GM12878 (cell line): Measurements from ENCODE around the gene APCDD1L. TPM values are rescaled to one million over a fixed set of nuclear protein-coding genes. Genes with fewer than 3 reads are reported as not detected.

Source experiments
- ATAC-seq: fragments of 200-7000 bp; cut with Tn5 transposase; 3 replicates; pipeline ENCODE4 v1.9.1; 2020; ENCODE audit warnings: mild to moderate bottlenecking, moderate library complexity
- BruUV-seq: library from RNA; stranded (reverse); fragments of 400-500 nt; replicated peaks from 2 replicates; lab custom pipeline; 2021; lab: Mats Ljungman, UMichigan
- CTCF ChIA-PET: fragments of 300-600 bp; sonication (Branson Sonifier 250); formaldehyde crosslinking; extraction: SDS; loops from one replicate; lab custom pipeline; 2021; ENCODE audit warnings: inconsistent platforms; lab: Yijun Ruan, JAX
- POLR2A ChIA-PET: fragments of 350-600 bp; formaldehyde crosslinking; extraction: SDS; loops from one replicate; lab custom pipeline; 2021; ENCODE audit warnings: inconsistent platforms; lab: Charles Lee
- RAD21 ChIA-PET: fragments of 300-600 bp; sonication (Branson Sonifier 250); formaldehyde crosslinking; loops from one replicate; lab custom pipeline; 2023; ENCODE audit warnings: antibody characterized with exemption; ENCODE audit not compliant: unreplicated experiment; lab: Charles Lee
- SMC1A ChIA-PET: fragments of 300-600 bp; sonication (Branson Sonifier 250); formaldehyde crosslinking; loops from one replicate; lab custom pipeline; 2023; ENCODE audit not compliant: unreplicated experiment, uncharacterized antibody; lab: Charles Lee
- DNase-seq: peaks from one replicate; pipeline ENCODE4 v3.0.0-alpha.2; 2011; ENCODE audit warnings: low read depth, low spot score
- FAIRE-seq: peaks from 3 replicates; lab custom pipeline; 2011; peaks lifted over from hg19 to GRCh38; lab: Jason Lieb, UNC
- H2AFZ ChIP-seq: 2 replicates; pipeline ENCODE4 v1.6.0; 2011; ENCODE audit warnings: low read depth, low read length, control low read depth; ENCODE audit not compliant: control insufficient read depth
- H3K27ac ChIP-seq: 2 replicates; pipeline ENCODE4 v1.5.1; 2011; ENCODE audit warnings: control low read depth; ENCODE audit not compliant: control insufficient read depth, insufficient read depth
- H3K27me3 ChIP-seq, 2 experiments: replicated peaks in 1 of 2; 2 replicates each; pipeline versions ENCODE4 v1.6.0 to v1.6.1; 2011; ENCODE audit warnings: low read length in 1 of 2; ENCODE audit not compliant: control insufficient read depth in 2 of 2, insufficient read depth in 2 of 2
- H3K36me3 ChIP-seq, 2 experiments: 2 replicates each; pipeline ENCODE4 v1.5.1; 2011; ENCODE audit warnings: low read length in 1 of 2; ENCODE audit not compliant: control insufficient read depth in 2 of 2, insufficient read depth in 2 of 2
- H3K4me1 ChIP-seq: 2 replicates; pipeline ENCODE4 v1.6.1; 2011; ENCODE audit warnings: mild to moderate bottlenecking, low read length, moderate library complexity, mixed read lengths; ENCODE audit not compliant: control insufficient read depth, insufficient read depth
- H3K4me2 ChIP-seq: 2 replicates; pipeline ENCODE4 v1.6.0; 2011; ENCODE audit warnings: control low read depth; ENCODE audit not compliant: control insufficient read depth, insufficient read depth
- H3K4me3 ChIP-seq: fragments of 200-600 bp; sonication (generic); 2 replicates; pipeline ENCODE4 v1.5.1; 2016
- H3K79me2 ChIP-seq: 2 replicates; pipeline ENCODE4 v1.6.0; 2011; ENCODE audit warnings: low read length; ENCODE audit not compliant: control insufficient read depth, insufficient read depth
- H3K9ac ChIP-seq: 2 replicates; pipeline ENCODE4 v1.8.0; 2011; ENCODE audit warnings: low read length, control low read depth, mixed read lengths; ENCODE audit not compliant: control insufficient read depth, insufficient read depth
- H3K9me3 ChIP-seq: replicated peaks from 3 replicates; pipeline ENCODE4 v1.5.1; 2011; ENCODE audit warnings: mild to moderate bottlenecking, low read length; ENCODE audit not compliant: control insufficient read depth, insufficient read depth
- H4K20me1 ChIP-seq: 2 replicates; pipeline ENCODE4 v1.6.0; 2011; ENCODE audit not compliant: control insufficient read depth, insufficient read depth
- CEBPB ChIP-seq, 2 experiments: fragments of 150-350 bp in 1 of 2; IDR thresholded peaks; 2 replicates each; pipeline ENCODE4 v1.6.1; 2012 to 2014; ENCODE audit warnings: low read depth in 2 of 2, low read length in 2 of 2, borderline replicate concordance in 1 of 2, inconsistent platforms in 1 of 2
- CTCF ChIP-seq, 3 experiments: IDR thresholded peaks in 2 of 3; conservative IDR thresholded peaks in 1 of 3; 2 replicates each; pipeline ENCODE4 v1.5.1; 2011; ENCODE audit warnings: low read depth in 3 of 3, low read length in 3 of 3, mild to moderate bottlenecking in 3 of 3, control low read depth in 2 of 3, moderate library complexity in 2 of 3, inconsistent platforms in 1 of 3, mixed read lengths in 1 of 3; ENCODE audit not compliant: control insufficient read depth in 2 of 3, insufficient read depth in 1 of 3; ENCODE audit errors: extremely low read depth in 1 of 3
- ESRRA ChIP-seq: IDR thresholded peaks from 2 replicates; pipeline ENCODE4 v1.6.1; 2012; ENCODE audit warnings: mild to moderate bottlenecking, low read length, improper control_type of control experiment
- IKZF2 ChIP-seq, 2 experiments: fragments of 450-650 bp; IDR thresholded peaks; 2 replicates each; pipeline ENCODE4 v1.6.1; 2017; ENCODE audit warnings: mild to moderate bottlenecking in 2 of 2, moderate library complexity in 2 of 2
- KLF5 ChIP-seq: fragments of 450-650 bp; IDR thresholded peaks from 2 replicates; pipeline ENCODE4 v1.6.1; 2014; ENCODE audit warnings: mild to moderate bottlenecking; ENCODE audit not compliant: partially characterized antibody
- NBN ChIP-seq: fragments of 450-650 bp; IDR thresholded peaks from 2 replicates; pipeline ENCODE4 v1.6.1; 2016
- NFIC ChIP-seq: IDR thresholded peaks from 2 replicates; pipeline ENCODE4 v1.6.1; 2012; ENCODE audit warnings: low read depth, mild to moderate bottlenecking, inconsistent platforms, low read length, moderate library complexity
- NFYB ChIP-seq: IDR thresholded peaks from 2 replicates; pipeline ENCODE4 v1.6.1; 2011; ENCODE audit warnings: low read depth, mild to moderate bottlenecking, low read length, improper control_type of control experiment, moderate library complexity; ENCODE audit not compliant: insufficient read depth
- NR2C2 ChIP-seq: IDR thresholded peaks from 2 replicates; pipeline ENCODE4 v1.6.1; 2011; ENCODE audit warnings: borderline replicate concordance, low read depth; ENCODE audit not compliant: control insufficient read depth, insufficient read length
- POLR2A ChIP-seq: IDR thresholded peaks from 2 replicates; pipeline ENCODE4 v1.6.1; 2011; ENCODE audit warnings: low read depth, mild to moderate bottlenecking, low read length
- POLR2AphosphoS5 ChIP-seq: IDR thresholded peaks from 2 replicates; pipeline ENCODE4 v1.6.1; 2011; ENCODE audit warnings: mild to moderate bottlenecking, low read length, inconsistent platforms
- RCOR1 ChIP-seq: conservative IDR thresholded peaks from 2 replicates; pipeline ENCODE4 v1.6.1; 2012; ENCODE audit warnings: low read depth, low read length, improper control_type of control experiment
- STAT3 ChIP-seq: IDR thresholded peaks from 2 replicates; pipeline ENCODE4 v1.6.1; 2011; ENCODE audit warnings: low read depth, low read length, improper control_type of control experiment
- ZNF217 ChIP-seq: fragments of 450-650 bp; IDR thresholded peaks from 2 replicates; pipeline ENCODE4 v1.6.1; 2017; ENCODE audit warnings: antibody characterized with exemption, mild to moderate bottlenecking
- ZNF592 ChIP-seq: fragments of 450-650 bp; IDR thresholded peaks from 2 replicates; pipeline ENCODE4 v1.6.1; 2017; ENCODE audit warnings: mild to moderate bottlenecking, moderate library complexity
- ZSCAN29 ChIP-seq: fragments of 450-650 bp; IDR thresholded peaks from 2 replicates; pipeline ENCODE4 v1.6.1; 2017; ENCODE audit warnings: mild to moderate bottlenecking, moderate library complexity
- WGBS: methylation state at CpG from one replicate; pipeline ENCODE4 v1.1.6; 2016; ENCODE audit warnings: low lambda C conversion rate; ENCODE audit not compliant: insufficient replicate concordance, insufficient coverage; ENCODE audit errors: missing lambda C conversion rate; 5-methylcytosine and 5-hydroxymethylcytosine counted together
- in situ Hi-C: fragments of 300-500 bp; cut with MboI; formaldehyde crosslinking; loops from 9 replicates; pipeline ENCODE4 v1.14.3; 2018; ENCODE audit warnings: mixed read lengths
- intact Hi-C: fragments of 100-400 bp; cut with micrococcal nuclease; formaldehyde crosslinking; loops from one replicate; pipeline ENCODE4 v1.14.2; 2022; ENCODE audit not compliant: unreplicated experiment
- polyA plus RNA-seq, 11 experiments: library from polyadenylated mRNA; depleted of rRNA in 4 of 11; unstranded in 6 of 11; stranded (reverse) in 5 of 11; fragments of >200 nt; fragmentation: Nextera tagmentation in 4 of 11; fragmentation: Illumina TruSeq in 1 of 11; extraction: Ambion mirVana in 4 of 11; extraction: Trizol in 1 of 11; gene quantifications; 1 replicate in 1 of 11; 2 replicates in 10 of 11; pipeline versions ENCODE4 v1.2.1 to v1.2.3, GENCODE V29; 2011 to 2016; ENCODE audit warnings: inconsistent platforms in 2 of 11, missing spikeins in 2 of 11, low read depth in 1 of 11
- total RNA-seq, 4 experiments: library from RNA; depleted of rRNA in 3 of 4; stranded (reverse); fragments of >200 nt in 3 of 4; fragmentation: Illumina TruSeq in 1 of 4; extraction: Trizol in 1 of 4; gene quantifications; 2 replicates each; pipeline versions ENCODE4 v1.2.1 to v1.2.3, GENCODE V29; 2013 to 2021

APCDD1L gene
- total and polyA plus RNA-seq, 10 of the 15 experiments (the other 5 are each of a cell fraction or from before 2014, with no cell fraction given): 0.14 to 0.50 TPM; not detected in 8

DNA sequence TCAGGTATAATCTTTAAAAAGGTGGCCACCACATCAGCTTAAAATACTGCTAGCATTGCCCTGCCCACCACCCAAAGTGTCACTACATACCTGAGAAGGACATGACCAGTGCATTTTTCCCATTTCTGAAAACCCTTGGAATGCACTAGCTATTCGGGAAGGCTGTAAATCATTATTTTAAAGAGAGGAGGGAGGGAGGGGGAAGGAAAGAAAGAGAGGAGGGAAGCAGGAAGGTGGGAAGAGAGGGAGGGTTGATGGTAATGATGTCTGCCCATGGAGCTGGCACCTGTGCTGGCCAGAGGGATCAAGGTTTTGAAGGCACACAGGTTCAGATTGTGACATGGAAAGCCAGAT lies 93.7 kb downstream of the APCDD1L start (continued):
- TF ChIP-seq CTCF (IDR thresholded peaks at IDR 0.05 in 2 of 3, conservative IDR thresholded peaks at IDR 0.05 in 1 of 3; ENCODE audit: control insufficient read depth in 2 of 3, extremely low read depth in 1 of 3, insufficient read depth in 1 of 3, low read depth in 3 of 3, low read length in 3 of 3) (no peak), CEBPB (IDR thresholded peaks at IDR 0.05; ENCODE audit: borderline replicate concordance in 1 of 2, low read depth in 2 of 2, low read length in 2 of 2) (no peak), ZSCAN29 (no peak), POLR2AphosphoS5 (no peak), RCOR1 (no peak), NFYB (no peak), NBN (no peak), IKZF2 (IDR thresholded peaks at IDR 0.05) (no peak), STAT3 (no peak), KLF5 (no peak), ZNF217 (no peak)

DNA sequence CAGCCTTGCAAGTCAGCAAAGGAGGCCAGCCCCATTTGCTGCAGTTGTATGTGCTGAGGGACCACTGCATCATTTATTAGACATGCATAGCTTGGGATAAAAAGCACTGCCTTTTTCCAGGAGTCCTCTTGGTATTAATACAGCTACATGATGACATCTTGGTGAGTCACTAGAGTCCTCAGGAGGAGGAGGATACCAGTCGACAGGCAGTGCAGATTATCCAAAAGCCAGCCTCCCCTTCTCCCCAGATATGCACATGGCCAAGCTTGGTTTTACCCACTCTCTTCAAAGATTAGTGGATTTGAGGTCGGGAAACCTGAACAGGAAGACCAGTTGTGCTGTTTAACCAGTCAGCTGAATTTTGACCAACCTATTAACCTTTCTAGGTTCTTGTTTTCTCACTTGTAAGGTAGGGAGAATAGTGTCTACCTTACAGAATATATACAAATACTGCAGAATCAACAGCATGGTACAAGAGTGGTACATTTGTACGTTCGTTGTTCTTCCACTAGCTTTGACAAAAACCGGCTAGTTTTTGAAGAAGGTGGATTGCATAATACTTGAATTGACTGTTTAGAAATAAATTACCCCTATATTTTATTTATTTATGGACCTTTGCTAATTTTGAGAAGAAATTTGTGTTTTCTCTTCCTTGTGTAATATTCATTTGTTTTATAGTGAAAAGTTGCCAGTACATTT lies 94.3 kb downstream of the APCDD1L start:
- BruUV-seq: no TSS peak
- peaks cover 5 to 32% of the 10 kb centered on the region in 2 experiments for H3K36me3 ChIP-seq
- no peak overlapping the region for H3K27ac ChIP-seq
- CTCF ChIA-PET: interaction anchor here (0.6 to 1.1 kb wide), 6 partner anchors 13 to 187 kb away, joined by 3 to 4 read pairs (median 3); no protein-coding TSS in a partner anchor
- intact Hi-C loops (no loop called here), in situ Hi-C loops (loop anchor here (5.0 kb wide), 1 partner anchor 51 kb away; no protein-coding TSS in a partner anchor)
- H3K27me3 ChIP-seq: no peaks in the 10 kb centered on the region
- SMC1A ChIA-PET: interaction anchor here (1.0 to 1.5 kb wide), 4 partner anchors 13 to 183 kb away, joined by 4 to 6 read pairs (median 4); no protein-coding TSS in a partner anchor
- H3K4me3 ChIP-seq: no peak overlapping the region
- H3K4me1 ChIP-seq: no peaks in the 10 kb centered on the region; the same call in 1 of the 2 replicates
- RAD21 ChIA-PET: no interaction called here
- peaks cover 20% of the 10 kb centered on the region for H3K79me2 ChIP-seq
- H3K9me3 ChIP-seq: no peaks in the 10 kb centered on the region; the same call in 1 of the 3 replicates
- no peak for ATAC-seq
- DNase-seq: no peak
- H3K4me2 ChIP-seq: no peak overlapping the region
- H3K9ac ChIP-seq: no peak overlapping the region
- no peak overlapping the region for H2AFZ ChIP-seq
- FAIRE-seq: no peak
- POLR2A ChIA-PET: no interaction called here
- WGBS: 90% methylated on average over 5 of the region's 5 CpGs
- H4K20me1 ChIP-seq: no peaks in the 10 kb centered on the region
- no peak for TF ChIP-seq POLR2A
- TF ChIP-seq ESRRA: no peak
- no peak for TF ChIP-seq ZNF592
- TF ChIP-seq NR2C2: no peak
- no peak for TF ChIP-seq STAT3
- TF ChIP-seq NFIC: no peak
